Measurements from ENCODE around the gene HEATR5A. TPM values are rescaled to one million over a fixed set of nuclear protein-coding genes. Genes with fewer than 3 reads are reported as not detected.

The HEATR5A gene
- polyA plus RNA-seq, 3 donors, result 13.1 to 21.0 (median 16.8) TPM

DNA sequence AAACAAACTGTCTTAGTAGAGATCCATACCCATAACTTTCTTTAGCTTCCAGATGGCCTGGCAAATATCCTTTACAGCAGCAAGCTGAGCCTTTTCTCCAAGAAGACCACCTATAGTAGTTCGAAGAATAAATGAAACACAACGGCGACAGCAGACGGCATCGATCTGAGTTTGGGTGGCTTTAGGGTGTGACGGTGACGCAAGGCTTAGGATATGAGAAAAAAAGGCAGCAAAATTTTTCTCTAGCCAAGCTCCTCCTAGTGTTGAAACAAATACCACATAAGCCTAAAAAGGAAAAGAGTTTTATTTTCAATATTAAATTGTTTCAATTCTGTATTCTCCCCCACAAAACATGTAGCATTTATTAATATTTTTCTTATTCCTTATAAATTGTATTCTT lies 33.3 kb downstream of the HEATR5A start:
- intact Hi-C loops (cut with micrococcal nuclease), result no loop called here

GRCh38 chr14:31386271-31386670 lies 34.1 kb downstream of the HEATR5A start:
- no peaks in the 10 kb centered on the region for H3K4me1 Mint-ChIP-seq
- H3K9ac ChIP-seq (ENCODE audit: insufficient read depth, low read length, poor library complexity, severe bottlenecking), result no peak overlapping the region
- no CpG with 5 or more reads among the region's 5 CpGs for WGBS (ENCODE audit: insufficient coverage)
- no peak overlapping the region for H3K4me3 Mint-ChIP-seq
- no peaks in the 10 kb centered on the region for H3K79me2 ChIP-seq (ENCODE audit: insufficient read depth, low read length)
- no peak for DNase-seq
- no peak overlapping the region for H3K4me2 ChIP-seq (replicated peaks; ENCODE audit: extremely low read depth, low read length, poor library complexity, severe bottlenecking)
- H3K27me3 ChIP-seq (ENCODE audit: control insufficient read depth in 2 of 2, insufficient read depth in 2 of 2, low read length in 2 of 2), result no peaks in the 10 kb centered on the region
- H3K4me3 ChIP-seq (replicated peaks in 1 of 3; ENCODE audit: low read depth in 2 of 3, low read length in 3 of 3), result no peak overlapping the region
- H3K9me3 Mint-ChIP-seq, result no peaks in the 10 kb centered on the region
- intact Hi-C loops (cut with micrococcal nuclease), result no loop called here
- H3K27ac Mint-ChIP-seq, result no peak overlapping the region
- no peak overlapping the region for H2AFZ ChIP-seq (ENCODE audit: insufficient read depth, low read depth, low read length, poor library complexity, severe bottlenecking)
- H3K9me3 ChIP-seq (replicated peaks in 1 of 2; ENCODE audit: control insufficient read depth in 1 of 2, insufficient read depth in 1 of 2, low read length in 2 of 2), result no peaks in the 10 kb centered on the region
- H3K27me3 Mint-ChIP-seq (ENCODE audit: low read depth in 3 of 3), result no peaks in the 10 kb centered on the region
- no peak overlapping the region for H3K27ac ChIP-seq (ENCODE audit: low read depth in 1 of 2, low read length in 2 of 2)
- TF ChIP-seq, protein P1, sequence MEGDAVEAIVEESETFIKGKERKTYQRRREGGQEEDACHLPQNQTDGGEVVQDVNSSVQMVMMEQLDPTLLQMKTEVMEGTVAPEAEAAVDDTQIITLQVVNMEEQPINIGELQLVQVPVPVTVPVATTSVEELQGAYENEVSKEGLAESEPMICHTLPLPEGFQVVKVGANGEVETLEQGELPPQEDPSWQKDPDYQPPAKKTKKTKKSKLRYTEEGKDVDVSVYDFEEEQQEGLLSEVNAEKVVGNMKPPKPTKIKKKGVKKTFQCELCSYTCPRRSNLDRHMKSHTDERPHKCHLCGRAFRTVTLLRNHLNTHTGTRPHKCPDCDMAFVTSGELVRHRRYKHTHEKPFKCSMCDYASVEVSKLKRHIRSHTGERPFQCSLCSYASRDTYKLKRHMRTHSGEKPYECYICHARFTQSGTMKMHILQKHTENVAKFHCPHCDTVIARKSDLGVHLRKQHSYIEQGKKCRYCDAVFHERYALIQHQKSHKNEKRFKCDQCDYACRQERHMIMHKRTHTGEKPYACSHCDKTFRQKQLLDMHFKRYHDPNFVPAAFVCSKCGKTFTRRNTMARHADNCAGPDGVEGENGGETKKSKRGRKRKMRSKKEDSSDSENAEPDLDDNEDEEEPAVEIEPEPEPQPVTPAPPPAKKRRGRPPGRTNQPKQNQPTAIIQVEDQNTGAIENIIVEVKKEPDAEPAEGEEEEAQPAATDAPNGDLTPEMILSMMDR (IDR thresholded peaks at IDR 0.05), result no peak
- no peaks in the 10 kb centered on the region for H3K4me1 ChIP-seq (ENCODE audit: control insufficient read depth in 1 of 2, insufficient read depth in 2 of 2, low read length in 2 of 2)
- H3K36me3 Mint-ChIP-seq, result peaks cover 63 to 79% of the 10 kb centered on the region in 2 donors
- peaks cover 72 to 98% of the 10 kb centered on the region in 2 donors for H3K36me3 ChIP-seq (replicated peaks in 1 of 2; ENCODE audit: control insufficient read depth in 1 of 2, insufficient read depth in 2 of 2, low read length in 2 of 2)
- no peaks in the 10 kb centered on the region for H4K20me1 ChIP-seq (ENCODE audit: insufficient read depth, low read length)

More for the DNA sequence above, 33.3 kb downstream of the HEATR5A start:
- H3K27me3 Mint-ChIP-seq (ENCODE audit: low read depth in 3 of 3), result no peaks in the 10 kb centered on the region
- Histone ChIP-seq H3K4me3 (replicated peaks in 1 of 3; ENCODE audit: low read depth in 2 of 3, low read length in 3 of 3) (no peak overlapping the region), H3K27me3 (ENCODE audit: control insufficient read depth in 2 of 2, insufficient read depth in 2 of 2, low read length in 2 of 2) (no peaks in the 10 kb centered on the region), H3K27ac (ENCODE audit: low read depth in 1 of 2, low read length in 2 of 2) (no peak overlapping the region), H3K4me1 (ENCODE audit: control insufficient read depth in 1 of 2, insufficient read depth in 2 of 2, low read length in 2 of 2) (no peaks in the 10 kb centered on the region), H4K20me1 (ENCODE audit: insufficient read depth, low read length) (no peaks in the 10 kb centered on the region), H3K9ac (ENCODE audit: insufficient read depth, low read length, poor library complexity, severe bottlenecking) (no peak overlapping the region), H3K36me3 (replicated peaks in 1 of 2; ENCODE audit: control insufficient read depth in 1 of 2, insufficient read depth in 2 of 2, low read length in 2 of 2) (peaks cover 67 to 97% of the 10 kb centered on the region in 2 donors), H3K9me3 (replicated peaks in 1 of 2; ENCODE audit: control insufficient read depth in 1 of 2, insufficient read depth in 1 of 2, low read length in 2 of 2) (no peaks in the 10 kb centered on the region), H3K4me2 (replicated peaks; ENCODE audit: extremely low read depth, low read length, poor library complexity, severe bottlenecking) (no peak overlapping the region), H2AFZ (ENCODE audit: insufficient read depth, low read depth, low read length, poor library complexity, severe bottlenecking) (no peak overlapping the region), H3K79me2 (ENCODE audit: insufficient read depth, low read length) (no peaks in the 10 kb centered on the region)
- TF ChIP-seq, protein P1 (IDR thresholded peaks at IDR 0.05), result no peak
- no peaks in the 10 kb centered on the region for H3K9me3 Mint-ChIP-seq
- H3K4me3 Mint-ChIP-seq, result no peak overlapping the region
- WGBS (ENCODE audit: insufficient coverage), result no CpG with 5 or more reads among the region's 7 CpGs
- no peaks in the 10 kb centered on the region for H3K4me1 Mint-ChIP-seq
- no peak overlapping the region for H3K27ac Mint-ChIP-seq
- peaks cover 61 to 76% of the 10 kb centered on the region in 2 donors for H3K36me3 Mint-ChIP-seq
- no peak for DNase-seq

All from CD14-positive monocyte (primary cell).